CD14-positive monocyte (primary cell): Measurements from ENCODE around the gene ADAD1. TPM values are rescaled to one million over a fixed set of nuclear protein-coding genes. Genes with fewer than 3 reads are reported as not detected.

Experiments used
- DNase-seq, 3 donors: peaks; one replicate each; pipeline ENCODE4 v3.0.0-alpha.2; 2011 to 2022
- H2AFZ ChIP-seq: 2 replicates; pipeline ENCODE4 v1.6.0; 2012; ENCODE audit warnings: mild to moderate bottlenecking, low read depth, low read length, inconsistent platforms; ENCODE audit not compliant: insufficient read depth, poor library complexity, severe bottlenecking
- H3K27ac ChIP-seq, 2 donors: 1 replicate in 1 of 2; 2 replicates in 1 of 2; pipeline ENCODE4 v1.5.1; 2012 to 2013; ENCODE audit warnings: low read length in 2 of 2, control low read depth in 1 of 2, inconsistent platforms in 1 of 2, low read depth in 1 of 2, mild to moderate bottlenecking in 1 of 2
- H3K27me3 ChIP-seq, 2 donors: one replicate each; pipeline versions ENCODE4 v1.6.0 to v1.6.1; 2011 to 2013; ENCODE audit warnings: low read length in 2 of 2; ENCODE audit not compliant: control insufficient read depth in 2 of 2, insufficient read depth in 2 of 2
- H3K36me3 ChIP-seq, 2 donors: replicated peaks in 1 of 2; 1 replicate in 1 of 2; 2 replicates in 1 of 2; pipeline versions ENCODE4 v1.5.1 to v1.6.1; 2012 to 2013; ENCODE audit warnings: low read length in 2 of 2, control low read depth in 1 of 2, inconsistent platforms in 1 of 2, mild to moderate bottlenecking in 1 of 2; ENCODE audit not compliant: insufficient read depth in 2 of 2, control insufficient read depth in 1 of 2
- H3K4me1 ChIP-seq, 2 donors: 1 replicate in 1 of 2; 2 replicates in 1 of 2; pipeline versions ENCODE4 v1.5.1 to v1.6.1; 2012 to 2013; ENCODE audit warnings: low read length in 2 of 2, control low read depth in 1 of 2, inconsistent platforms in 1 of 2, mild to moderate bottlenecking in 1 of 2, moderate library complexity in 1 of 2; ENCODE audit not compliant: insufficient read depth in 2 of 2, control insufficient read depth in 1 of 2
- H3K4me2 ChIP-seq: replicated peaks from 2 replicates; pipeline ENCODE3; 2012; ENCODE audit warnings: low read length, moderate library complexity, mild to moderate bottlenecking; ENCODE audit not compliant: poor library complexity, severe bottlenecking; ENCODE audit errors: extremely low read depth
- H3K4me3 ChIP-seq, 3 experiments: fragments of 200-600 bp in 1 of 3; sonication (generic) in 1 of 3; replicated peaks in 1 of 3; 1 replicate in 2 of 3; 2 replicates in 1 of 3; pipeline ENCODE4 v1.5.1; 2011 to 2013; ENCODE audit warnings: low read length in 3 of 3, mild to moderate bottlenecking in 3 of 3, control low read depth in 2 of 3, low read depth in 2 of 3, inconsistent platforms in 1 of 3, moderate library complexity in 1 of 3
- H3K79me2 ChIP-seq: 2 replicates; pipeline ENCODE4 v1.6.0; 2012; ENCODE audit warnings: mild to moderate bottlenecking, control low read depth, inconsistent platforms, low read length, moderate library complexity; ENCODE audit not compliant: insufficient read depth
- H3K9ac ChIP-seq: 2 replicates; pipeline ENCODE4 v1.6.0; 2017; ENCODE audit warnings: low read length, mild to moderate bottlenecking; ENCODE audit not compliant: insufficient read depth, poor library complexity, severe bottlenecking
- H3K9me3 ChIP-seq, 2 donors: replicated peaks in 1 of 2; 1 replicate in 1 of 2; 2 replicates in 1 of 2; pipeline versions ENCODE4 v1.5.1 to v1.6.1; 2012 to 2013; ENCODE audit warnings: low read length in 2 of 2, control low read depth in 1 of 2; ENCODE audit not compliant: control insufficient read depth in 1 of 2, insufficient read depth in 1 of 2
- H4K20me1 ChIP-seq: 2 replicates; pipeline ENCODE4 v1.6.0; 2012; ENCODE audit warnings: mild to moderate bottlenecking, low read length, control low read depth, moderate library complexity; ENCODE audit not compliant: insufficient read depth
- H3K27ac Mint-ChIP-seq, 7 donors: one replicate each; pipeline ENCODE4 v1.8.0; 2020; ENCODE audit warnings: mild to moderate bottlenecking in 7 of 7, mixed read lengths in 7 of 7, moderate library complexity in 6 of 7, inconsistent platforms in 2 of 7
- H3K27me3 Mint-ChIP-seq, 3 donors: one replicate each; pipeline ENCODE4 v1.8.0; 2021 to 2022; ENCODE audit warnings: low read depth in 3 of 3, mild to moderate bottlenecking in 3 of 3, mixed read lengths in 3 of 3, moderate library complexity in 3 of 3, inconsistent platforms in 1 of 3
- H3K36me3 Mint-ChIP-seq, 2 donors: one replicate each; pipeline ENCODE4 v1.8.0; 2020; ENCODE audit warnings: mixed read lengths in 2 of 2, inconsistent platforms in 1 of 2, mild to moderate bottlenecking in 1 of 2
- H3K4me1 Mint-ChIP-seq: one replicate; pipeline ENCODE4 v1.8.0; 2020; ENCODE audit warnings: mild to moderate bottlenecking, mixed read lengths
- H3K4me3 Mint-ChIP-seq, 2 donors: one replicate each; pipeline ENCODE4 v1.8.0; 2020; ENCODE audit warnings: mild to moderate bottlenecking in 2 of 2, mixed read lengths in 2 of 2, moderate library complexity in 1 of 2
- H3K9me3 Mint-ChIP-seq, 7 donors: one replicate each; pipeline ENCODE4 v1.8.0; 2020 to 2022; ENCODE audit warnings: mixed read lengths in 7 of 7, mild to moderate bottlenecking in 6 of 7, moderate library complexity in 6 of 7, inconsistent platforms in 2 of 7
- CTCF ChIP-seq: fragments of 200-600 bp; IDR thresholded peaks from one replicate; pipeline ENCODE4 v1.8.0; 2022; ENCODE audit warnings: antibody characterized with exemption, mild to moderate bottlenecking
- WGBS: methylation state at CpG from one replicate; pipeline ENCODE4 v1.1.5; 2013; ENCODE audit warnings: missing lambda C conversion rate; ENCODE audit not compliant: insufficient coverage; 5-methylcytosine and 5-hydroxymethylcytosine counted together
- intact Hi-C, 2 donors: fragments of 100-400 bp; cut with micrococcal nuclease; formaldehyde crosslinking; loops; one replicate each; pipeline versions ENCODE4 v1.15.0 to v1.15.1; 2023
- polyA plus RNA-seq, 3 donors: library from polyadenylated mRNA; depleted of rRNA in 1 of 3; unstranded in 2 of 3; stranded (reverse) in 1 of 3; fragments of 300-500 nt in 2 of 3; fragments of >200 nt in 1 of 3; fragmentation: Illumina TruSeq in 2 of 3; gene quantifications; 1 replicate in 2 of 3; 2 replicates in 1 of 3; pipeline ENCODE4 v1.2.3, GENCODE V29; 2012 to 2021

ADAD1 gene
- polyA plus RNA-seq, 3 donors = not detected

DNA sequence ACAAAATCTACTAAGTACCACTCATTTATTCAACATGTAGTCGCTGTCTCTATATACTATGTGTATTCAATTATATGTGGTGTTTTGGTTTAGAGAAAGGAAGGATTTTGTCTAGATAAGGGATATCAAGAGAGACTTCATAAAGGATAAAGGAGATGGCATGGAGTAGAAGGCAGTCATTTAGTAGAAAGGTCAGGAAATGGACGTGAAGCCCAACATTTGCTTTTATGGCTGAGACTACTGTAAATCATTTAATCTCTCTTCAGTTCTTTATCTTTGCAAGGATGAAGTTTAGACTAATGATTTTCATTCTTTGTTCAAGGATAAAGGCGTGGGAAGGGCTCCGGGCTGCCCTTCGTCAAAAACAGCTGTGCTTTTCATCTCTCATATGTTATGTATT lies 52.5 kb downstream of the ADAD1 start:
- Histone ChIP-seq H3K4me3 (no peak overlapping the region), H2AFZ (no peak overlapping the region), H3K79me2 (no peaks in the 10 kb centered on the region), H3K4me1 (no peaks in the 10 kb centered on the region), H4K20me1 (no peaks in the 10 kb centered on the region), H3K27me3 (no peaks in the 10 kb centered on the region), H3K36me3 (no peaks in the 10 kb centered on the region), H3K9me3 (no peaks in the 10 kb centered on the region), H3K9ac (no peak overlapping the region), H3K27ac (no peak overlapping the region), H3K4me2 (no peak overlapping the region)
- peaks cover 0 to 1% (median 0%) of the 10 kb centered on the region in 3 donors for H3K27me3 Mint-ChIP-seq
- intact Hi-C loops = no loop called here
- no peak overlapping the region for H3K27ac Mint-ChIP-seq
- peaks cover 0 to 4% (median 0%) of the 10 kb centered on the region in 7 donors for H3K9me3 Mint-ChIP-seq
- no peaks in the 10 kb centered on the region for H3K36me3 Mint-ChIP-seq
- H3K4me1 Mint-ChIP-seq = no peaks in the 10 kb centered on the region
- no peak for TF ChIP-seq CTCF
- no peak for DNase-seq
- no peak overlapping the region for H3K4me3 Mint-ChIP-seq
- WGBS = no CpG with 5 or more reads among the region's 5 CpGs

DNA sequence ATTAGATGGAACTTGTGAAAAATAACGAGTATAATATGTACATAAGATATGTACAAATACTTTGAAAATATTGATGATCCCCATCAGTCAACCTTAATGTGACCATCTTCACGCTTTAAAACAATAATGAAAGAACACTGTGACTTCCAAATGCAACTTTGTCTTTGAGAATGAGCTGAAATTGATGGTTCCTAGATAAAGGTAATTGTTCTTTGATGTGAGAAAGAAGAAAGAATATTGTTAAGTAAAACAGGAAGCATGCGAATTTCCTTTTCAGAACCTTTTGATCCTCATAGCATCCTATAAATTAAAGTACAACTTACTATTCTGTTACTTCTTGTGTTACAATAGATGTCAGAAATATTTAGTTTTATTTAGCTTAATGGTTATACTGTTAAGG lies 55.5 kb downstream of the ADAD1 start:
- no peak overlapping the region for H3K4me2 ChIP-seq
- H3K4me3 ChIP-seq = no peak overlapping the region
- Mint-ChIP-seq H3K27me3 (no peaks in the 10 kb centered on the region), H3K27ac (no peak overlapping the region), H3K4me3 (no peak overlapping the region), H3K36me3 (no peaks in the 10 kb centered on the region), H3K4me1 (no peaks in the 10 kb centered on the region), H3K9me3 (peaks cover 0 to 8% (median 2%) of the 10 kb centered on the region in 7 donors)
- no peak for DNase-seq
- H2AFZ ChIP-seq = no peak overlapping the region
- intact Hi-C loops = no loop called here
- H3K36me3 ChIP-seq = no peaks in the 10 kb centered on the region
- no peaks in the 10 kb centered on the region for H3K27me3 ChIP-seq
- no peak overlapping the region for H3K9ac ChIP-seq
- H3K4me1 ChIP-seq = no peaks in the 10 kb centered on the region
- no peak for TF ChIP-seq CTCF
- no peak overlapping the region for H3K27ac ChIP-seq
- WGBS = no CpG with 5 or more reads among the region's 3 CpGs
- H3K79me2 ChIP-seq = no peaks in the 10 kb centered on the region
- H4K20me1 ChIP-seq = no peaks in the 10 kb centered on the region
- no peaks in the 10 kb centered on the region for H3K9me3 ChIP-seq
